Raji (cell line): Measurements from ENCODE around the gene SEPTIN3.
A peak's percentile ranks its signal among the peaks of the same experiment; 100 is the strongest.

Experiments
- POLR2A ChIP-seq: IDR thresholded peaks from 2 replicates; pipeline ENCODE4 v1.6.1; 2011; ENCODE audit warnings: low read depth, low read length, control low read depth; ENCODE audit not compliant: insufficient read depth

The SEPTIN3 gene

DNA sequence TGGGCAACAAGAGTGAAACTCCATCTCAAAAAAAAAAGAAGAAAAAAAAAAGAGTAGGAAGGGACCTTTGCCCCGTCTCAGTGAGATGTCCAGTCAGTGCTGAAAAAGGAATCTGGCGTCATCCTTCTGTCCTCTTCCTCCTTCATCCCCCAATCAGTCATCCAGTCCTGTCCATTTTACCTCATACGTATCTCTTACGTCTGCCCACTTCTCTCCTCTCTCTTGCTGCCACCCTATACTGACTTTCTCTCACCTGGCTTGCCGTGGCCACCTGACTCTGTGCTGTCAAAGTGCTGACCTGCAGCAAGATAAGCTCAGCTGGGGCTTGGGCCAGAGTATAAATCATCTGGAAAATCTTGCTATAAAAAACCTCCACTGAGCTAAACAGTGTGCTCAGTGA lies 13.6 kb downstream of the SEPTIN3 start:
- no peak for TF ChIP-seq POLR2A

DNA sequence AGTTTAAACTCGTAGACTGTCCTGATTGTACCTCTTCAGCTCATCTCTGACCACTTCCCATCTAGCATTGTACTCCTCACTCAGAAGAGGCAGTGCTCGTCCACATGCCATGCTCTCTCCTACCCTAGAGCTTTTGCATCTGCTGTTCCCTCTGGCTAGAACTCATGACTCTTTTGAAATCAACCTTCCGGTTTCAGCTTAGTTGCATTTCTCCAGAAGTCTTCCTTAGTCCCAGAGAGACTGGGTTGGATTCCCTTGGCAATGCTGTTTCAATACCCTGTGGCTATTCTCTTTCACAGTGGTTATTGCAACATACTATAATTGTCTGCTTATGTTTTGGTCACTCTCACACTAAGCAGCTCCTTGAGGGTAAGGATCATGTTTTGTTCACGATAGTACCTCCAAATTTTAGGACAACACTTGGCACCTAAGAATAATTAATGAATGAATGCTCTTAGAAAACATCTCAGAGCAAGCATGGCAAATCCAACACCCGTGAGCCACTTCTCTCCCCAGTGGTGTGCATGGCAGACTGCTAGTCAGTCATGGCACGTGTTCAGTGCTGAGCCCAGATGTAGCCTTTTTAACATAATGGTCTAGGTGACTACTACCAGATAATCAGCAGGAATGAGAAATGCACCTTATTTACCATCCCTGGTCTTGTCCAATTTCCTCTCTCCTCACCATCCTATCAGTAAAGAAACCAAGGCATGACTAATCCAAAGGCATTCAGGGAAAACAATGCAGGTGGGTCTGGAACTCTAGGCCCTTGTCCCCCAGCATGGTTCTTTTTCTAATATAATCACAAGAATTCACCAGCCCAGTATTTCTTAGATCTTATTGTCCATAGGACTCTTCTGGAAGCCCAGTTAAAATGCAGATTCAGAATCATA lies 14.5 kb downstream of the SEPTIN3 start:
- no peak for TF ChIP-seq POLR2A

DNA sequence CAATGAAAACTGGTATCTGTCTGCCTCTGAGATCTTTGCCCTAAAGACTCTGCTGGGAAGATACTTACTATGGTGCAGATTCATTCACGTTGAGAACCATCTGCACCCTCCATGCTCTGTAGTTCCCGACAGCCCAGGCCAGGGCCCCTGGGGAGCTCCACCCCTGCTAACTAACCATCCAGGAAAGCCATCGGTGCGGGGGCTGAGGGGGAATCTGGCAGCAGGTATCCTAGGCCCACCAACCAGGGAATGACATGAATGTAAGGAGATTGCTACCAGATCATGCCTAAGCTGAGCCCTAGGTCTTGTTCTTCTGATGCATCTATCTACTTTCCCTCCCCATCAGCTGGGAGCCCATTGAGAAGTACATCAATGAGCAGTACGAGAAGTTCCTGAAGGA lies 18.0 kb downstream of the SEPTIN3 start:
- TF ChIP-seq POLR2A = no peak

GRCh38 chr22:41989246-41989645 lies 20.0 kb downstream of the SEPTIN3 start:
- TF ChIP-seq POLR2A = no peak

DNA sequence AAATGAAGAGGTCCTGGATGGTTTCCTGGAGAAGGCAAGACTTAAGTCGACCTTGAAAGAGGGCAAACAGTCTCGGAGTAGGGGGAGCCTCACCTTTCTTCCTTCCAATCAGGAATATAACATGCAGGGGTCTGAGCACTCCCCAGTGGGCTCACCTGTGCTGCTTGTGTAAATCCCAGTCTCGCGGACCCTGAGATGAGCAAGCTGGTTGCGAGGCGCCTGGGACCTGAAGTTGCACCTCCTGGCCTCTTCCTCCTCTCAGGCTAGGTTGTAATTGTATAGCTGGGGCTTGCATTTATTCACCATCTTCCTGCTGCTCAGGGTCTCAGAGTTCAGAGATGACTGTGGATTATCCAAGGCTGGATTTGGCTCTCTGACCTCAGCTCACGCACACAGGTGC lies 21.9 kb downstream of the SEPTIN3 start:
- no peak for TF ChIP-seq POLR2A

DNA sequence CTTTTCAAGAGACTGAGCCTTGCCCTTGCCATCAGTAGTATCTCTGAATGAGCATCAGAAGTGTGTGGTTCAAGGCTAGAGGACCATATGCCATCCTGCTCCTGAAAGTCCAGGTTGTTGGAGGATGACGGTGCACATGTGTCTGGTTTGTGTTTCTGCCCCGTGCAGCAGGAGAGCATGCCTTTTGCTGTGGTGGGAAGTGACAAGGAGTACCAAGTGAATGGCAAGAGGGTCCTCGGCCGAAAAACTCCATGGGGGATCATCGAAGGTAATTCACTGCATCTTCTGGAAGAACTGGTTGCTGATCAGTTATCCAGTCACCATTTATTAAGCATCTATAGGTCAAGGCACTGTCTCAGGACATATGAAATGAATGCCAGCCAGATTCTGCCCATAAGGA lies 23.3 kb downstream of the SEPTIN3 start:
- no peak for TF ChIP-seq POLR2A

GRCh38 chr22:41995211-41995610 lies 26.0 kb downstream of the SEPTIN3 start:
- TF ChIP-seq POLR2A = no peak

DNA sequence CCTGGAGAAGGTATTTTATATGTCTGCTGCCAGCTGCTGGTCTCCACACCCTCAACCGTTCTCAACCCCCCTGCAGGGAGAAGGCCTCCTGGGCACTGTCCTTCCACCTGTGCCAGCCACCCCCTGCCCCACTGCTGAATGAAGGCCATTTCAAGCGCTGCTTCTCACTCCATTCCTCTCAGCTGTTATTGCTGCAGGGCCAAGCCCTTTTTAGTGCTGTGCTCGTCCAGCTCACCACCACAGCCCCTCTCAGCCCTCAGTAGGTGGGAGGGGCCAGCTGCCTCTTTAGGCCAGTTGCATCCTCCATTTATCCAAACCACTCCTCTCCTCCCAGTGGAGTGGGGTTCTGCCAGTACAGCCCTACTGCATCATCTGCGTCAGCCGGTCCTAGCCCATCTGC lies 27.6 kb downstream of the SEPTIN3 start:
- no peak for TF ChIP-seq POLR2A

GRCh38 chr22:41998361-41999261 lies 29.4 kb downstream of the SEPTIN3 start, which contains the start of gene WBP2NL:
Gene WBP2NL (plus strand): TSS chr22:41998788. CDS start chr22:41998819, 31 bp downstream.
- peak; percentile 70 for TF ChIP-seq POLR2A

GRCh38 chr22:42000466-42000865 lies 31.2 kb downstream of the SEPTIN3 start:
- no peak for TF ChIP-seq POLR2A

DNA sequence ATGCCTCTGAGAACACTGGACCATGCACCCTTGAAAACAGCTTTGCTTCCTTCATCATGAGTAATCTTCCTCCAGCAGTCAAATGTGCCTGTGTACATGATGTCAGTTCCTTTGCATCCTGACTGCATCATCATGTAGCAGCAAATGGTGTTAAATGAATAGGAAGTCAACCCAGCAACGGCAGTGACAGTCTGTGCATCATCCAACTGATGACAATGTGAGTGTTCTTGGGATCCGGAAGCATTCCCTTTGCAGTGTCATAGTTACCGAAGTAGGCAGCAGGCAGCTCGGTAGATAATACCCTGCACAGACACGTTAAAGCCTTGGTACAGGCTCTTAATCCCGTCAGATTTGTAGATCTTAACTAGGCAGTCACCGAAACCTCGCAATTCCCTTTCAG lies 31.9 kb downstream of the SEPTIN3 start:
- no peak for TF ChIP-seq POLR2A

DNA sequence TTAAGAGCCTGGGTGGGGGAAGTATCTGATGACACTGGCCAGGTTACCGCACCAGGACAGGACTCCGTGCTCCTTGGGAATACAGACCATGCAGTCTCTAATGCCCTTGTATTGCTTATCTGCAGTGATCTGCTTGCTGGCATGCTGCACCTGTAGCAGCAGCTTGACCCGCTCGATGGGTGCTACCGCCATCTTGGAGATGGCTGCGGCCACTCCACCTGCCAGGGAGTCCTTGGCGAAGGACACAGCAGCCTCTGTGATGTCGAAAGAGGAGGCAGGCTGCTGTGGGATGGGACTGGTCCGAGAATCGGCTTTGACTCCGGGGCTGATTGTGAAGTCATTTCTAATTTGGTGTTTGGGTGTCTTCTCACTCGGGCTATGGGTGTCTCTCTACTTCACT lies 32.5 kb downstream of the SEPTIN3 start:
- no peak for TF ChIP-seq POLR2A

DNA sequence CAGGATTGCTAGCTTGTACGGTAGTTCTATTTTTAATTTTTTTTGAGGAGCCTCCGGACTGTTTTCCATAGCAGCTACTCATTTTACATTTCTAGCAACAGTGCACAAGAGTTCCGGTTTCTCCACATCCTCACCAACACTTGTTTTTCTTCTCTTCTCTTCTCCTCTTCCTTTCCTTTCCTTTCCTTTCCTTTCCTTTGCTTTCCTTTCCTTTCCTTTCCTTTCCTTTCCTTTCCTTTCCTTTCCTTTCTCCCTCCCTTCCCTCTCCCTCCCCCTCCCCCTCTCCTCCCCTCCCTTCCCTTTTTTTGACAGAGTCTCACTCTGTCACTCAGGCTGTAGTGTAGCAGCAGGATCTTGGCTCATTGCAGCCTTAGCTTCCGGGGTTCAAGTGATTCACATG lies 38.7 kb downstream of the SEPTIN3 start:
- TF ChIP-seq POLR2A = no peak

DNA sequence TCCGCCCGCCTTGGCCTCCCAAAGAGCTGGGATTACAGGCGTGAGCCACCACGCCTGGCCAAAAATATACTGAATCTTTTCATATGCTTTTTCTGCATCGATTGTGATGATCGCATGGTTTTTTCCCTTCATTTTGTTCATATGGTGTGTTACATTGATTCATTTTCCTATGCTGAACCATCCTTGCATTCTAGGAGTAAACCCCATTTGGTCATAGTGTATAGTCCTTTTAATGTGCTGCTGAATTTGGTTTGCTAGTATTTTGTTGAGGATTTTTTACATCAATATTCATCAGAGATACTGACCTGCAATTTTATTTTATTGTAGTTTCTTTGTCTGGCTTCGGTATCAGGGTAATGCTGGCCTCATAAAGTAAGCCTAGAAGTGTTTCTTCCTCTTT lies 41.5 kb downstream of the SEPTIN3 start:
- no peak for TF ChIP-seq POLR2A

DNA sequence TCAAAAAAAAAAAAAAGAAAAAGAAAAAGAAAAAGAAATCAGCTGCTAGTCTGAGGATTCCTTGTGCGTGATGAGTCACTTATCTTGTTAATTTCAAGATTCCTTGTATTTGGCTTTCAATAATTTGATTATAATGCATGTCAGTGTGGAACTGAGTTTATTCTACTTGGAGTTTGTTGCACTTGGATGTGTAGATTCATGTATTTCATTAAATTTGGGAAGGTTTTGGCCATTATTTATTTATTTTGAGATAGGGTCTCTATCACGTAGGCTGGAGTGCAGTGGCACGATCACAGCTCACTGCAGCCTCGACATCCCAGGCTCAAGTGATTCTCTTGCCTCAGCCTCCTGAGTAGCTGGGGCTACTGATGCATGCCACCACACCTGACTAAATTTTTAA lies 44.1 kb downstream of the SEPTIN3 start:
- no peak for TF ChIP-seq POLR2A

GRCh38 chr22:42016111-42016510 lies 46.9 kb downstream of the SEPTIN3 start:
- TF ChIP-seq POLR2A = no peak
